ENCODE results near the gene FADS1. TPM values are rescaled to one million over a fixed set of nuclear protein-coding genes. Genes with fewer than 3 reads are reported as not detected.

The FADS1 gene
- polyA plus RNA-seq, 1 donor (not counting 4 experiments of a cell fraction or from before 2014, with no cell fraction given): 34.0 TPM

DNA sequence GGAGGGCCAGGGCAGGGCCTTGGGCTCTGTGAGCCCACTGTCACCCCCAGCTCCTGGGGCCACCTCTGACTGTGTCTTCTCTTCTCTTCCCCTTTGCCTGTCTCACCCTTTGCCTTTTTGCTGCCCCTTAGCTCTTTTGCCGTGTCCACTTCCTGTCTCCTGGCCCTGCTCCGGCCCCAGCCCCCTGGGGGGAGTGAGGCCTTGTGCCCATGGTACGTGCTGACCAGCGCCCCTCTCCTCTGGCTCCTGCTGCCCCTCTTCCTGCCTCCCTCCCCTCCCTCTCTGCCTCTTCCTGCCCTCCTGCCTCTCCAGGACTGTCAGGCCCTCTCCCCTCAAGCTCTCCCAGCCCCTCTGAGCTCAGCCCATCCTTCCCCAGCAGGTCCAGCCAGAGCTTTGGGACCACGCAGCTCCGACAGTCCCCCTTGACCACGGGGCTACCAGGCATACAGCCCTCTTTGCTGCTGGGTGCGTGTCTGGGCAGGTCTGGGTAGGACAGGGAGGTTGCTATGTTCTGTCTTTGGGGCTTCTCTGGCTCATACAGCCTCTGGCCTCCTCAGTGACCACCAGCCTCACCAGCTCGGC lies 36.1 kb downstream of the FADS1 start:
- no peak overlapping the region for H3K4me3 ChIP-seq (ENCODE audit: control insufficient read depth in 2 of 3, extremely low read depth in 1 of 3, insufficient read depth in 2 of 3, low read depth in 1 of 3, low read length in 3 of 3)
- no peak for TF ChIP-seq EZH2 (IDR thresholded peaks at IDR 0.05; ENCODE audit: low read length)
- TF ChIP-seq, protein P1, sequence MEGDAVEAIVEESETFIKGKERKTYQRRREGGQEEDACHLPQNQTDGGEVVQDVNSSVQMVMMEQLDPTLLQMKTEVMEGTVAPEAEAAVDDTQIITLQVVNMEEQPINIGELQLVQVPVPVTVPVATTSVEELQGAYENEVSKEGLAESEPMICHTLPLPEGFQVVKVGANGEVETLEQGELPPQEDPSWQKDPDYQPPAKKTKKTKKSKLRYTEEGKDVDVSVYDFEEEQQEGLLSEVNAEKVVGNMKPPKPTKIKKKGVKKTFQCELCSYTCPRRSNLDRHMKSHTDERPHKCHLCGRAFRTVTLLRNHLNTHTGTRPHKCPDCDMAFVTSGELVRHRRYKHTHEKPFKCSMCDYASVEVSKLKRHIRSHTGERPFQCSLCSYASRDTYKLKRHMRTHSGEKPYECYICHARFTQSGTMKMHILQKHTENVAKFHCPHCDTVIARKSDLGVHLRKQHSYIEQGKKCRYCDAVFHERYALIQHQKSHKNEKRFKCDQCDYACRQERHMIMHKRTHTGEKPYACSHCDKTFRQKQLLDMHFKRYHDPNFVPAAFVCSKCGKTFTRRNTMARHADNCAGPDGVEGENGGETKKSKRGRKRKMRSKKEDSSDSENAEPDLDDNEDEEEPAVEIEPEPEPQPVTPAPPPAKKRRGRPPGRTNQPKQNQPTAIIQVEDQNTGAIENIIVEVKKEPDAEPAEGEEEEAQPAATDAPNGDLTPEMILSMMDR (optimal IDR thresholded peaks at IDR 0.05 in 1 of 3, IDR thresholded peaks at IDR 0.05 in 1 of 3, conservative IDR thresholded peaks at IDR 0.05 in 1 of 3; ENCODE audit: extremely low read depth in 1 of 3, insufficient read depth in 2 of 3, low read length in 3 of 3): no peak
- peaks cover 0 to 8% of the 10 kb centered on the region in 2 experiments for H3K36me3 ChIP-seq (ENCODE audit: control insufficient read depth in 2 of 2, extremely low read depth in 1 of 2, insufficient read depth in 2 of 2, low read length in 2 of 2)
- H3K27ac ChIP-seq (ENCODE audit: control insufficient read depth, insufficient read depth, low read length): no peak overlapping the region
- peaks cover 11% of the 10 kb centered on the region for H3K4me1 ChIP-seq (ENCODE audit: control insufficient read depth, extremely low read depth, insufficient read depth, low read length)
- dilution Hi-C loops (cut with MboI; ENCODE audit: extremely low pct_ligation_motif_present, low sequenced_read_pairs): no loop called here
- no peaks in the 10 kb centered on the region for H4K20me1 ChIP-seq (ENCODE audit: control insufficient read depth, extremely low read depth, insufficient read depth, low read length)
- H3K4me2 ChIP-seq (ENCODE audit: control insufficient read depth, extremely low read depth, insufficient read depth, low read depth, low read length): peak overlapping the region; percentile 8
- DNase-seq (ENCODE audit: low read depth, low spot score) (no peak), FAIRE-seq (no peak)
- H3K9ac ChIP-seq (ENCODE audit: control insufficient read depth, extremely low read depth, insufficient read depth, low read length): no peak overlapping the region
- H2AFZ ChIP-seq (ENCODE audit: control insufficient read depth, low read length): no peak overlapping the region
- H3K9me1 ChIP-seq (ENCODE audit: control insufficient read depth, extremely low read depth, insufficient read depth, low read length): no peaks in the 10 kb centered on the region
- H3K9me3 ChIP-seq (ENCODE audit: control insufficient read depth, low read depth, low read length): no peaks in the 10 kb centered on the region
- H3K79me2 ChIP-seq (ENCODE audit: control insufficient read depth, insufficient read depth, low read length): no peaks in the 10 kb centered on the region
- H3K27me3 ChIP-seq (ENCODE audit: control insufficient read depth, extremely low read depth, insufficient read depth, low read length): peaks cover 11% of the 10 kb centered on the region

DNA sequence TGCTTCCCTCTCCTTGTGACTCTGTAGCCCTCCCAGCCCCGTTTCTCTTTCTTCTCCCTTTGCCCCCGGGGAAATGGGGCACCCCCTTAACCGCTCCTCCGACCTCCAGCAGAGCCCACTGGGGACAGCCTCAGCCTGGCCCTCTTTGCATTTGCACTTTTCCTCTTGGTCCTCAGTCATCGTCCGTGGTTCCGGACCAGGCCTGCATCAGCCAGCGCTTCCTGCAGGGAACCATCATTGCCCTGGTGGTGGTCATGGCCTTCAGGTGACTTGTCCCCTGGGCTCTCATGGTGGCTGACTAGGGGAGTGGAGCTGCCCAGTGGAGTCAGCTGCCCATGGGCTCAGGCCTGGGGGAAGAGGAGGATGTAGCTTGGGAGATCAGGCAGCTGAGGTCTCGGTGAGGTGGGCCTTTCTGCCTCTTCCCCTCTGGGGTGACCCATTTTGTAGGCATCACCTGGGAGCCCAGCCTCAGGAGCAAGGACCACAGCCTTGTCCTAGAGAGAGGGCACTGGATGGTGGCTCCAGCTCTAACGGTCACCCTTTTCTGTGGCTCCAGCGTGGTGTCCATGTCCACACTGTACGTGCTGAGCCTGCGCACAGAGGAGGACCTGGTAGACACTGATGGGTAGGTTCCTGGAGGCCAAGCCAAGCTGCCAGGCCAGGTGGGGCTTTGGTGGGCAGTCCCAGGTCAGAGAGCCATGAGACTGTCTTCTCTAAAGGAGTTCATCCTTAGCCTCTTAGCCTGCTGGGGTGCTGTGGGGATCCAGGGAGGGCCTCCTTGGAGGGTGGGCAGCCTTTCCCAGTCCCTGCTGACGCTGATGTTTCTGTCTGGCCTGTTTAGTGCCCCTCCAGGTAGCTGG lies 36.9 kb downstream of the FADS1 start:
- Histone ChIP-seq H3K36me3 (ENCODE audit: control insufficient read depth in 2 of 2, extremely low read depth in 1 of 2, insufficient read depth in 2 of 2, low read length in 2 of 2) (peaks cover 0 to 1% of the 10 kb centered on the region in 2 experiments), H3K27ac (ENCODE audit: control insufficient read depth, insufficient read depth, low read length) (no peak overlapping the region), H3K4me2 (ENCODE audit: control insufficient read depth, extremely low read depth, insufficient read depth, low read depth, low read length) (no peak overlapping the region), H3K9me3 (ENCODE audit: control insufficient read depth, low read depth, low read length) (no peaks in the 10 kb centered on the region), H3K79me2 (ENCODE audit: control insufficient read depth, insufficient read depth, low read length) (no peaks in the 10 kb centered on the region), H3K9ac (ENCODE audit: control insufficient read depth, extremely low read depth, insufficient read depth, low read length) (no peak overlapping the region), H2AFZ (ENCODE audit: control insufficient read depth, low read length) (no peak overlapping the region), H3K9me1 (ENCODE audit: control insufficient read depth, extremely low read depth, insufficient read depth, low read length) (no peaks in the 10 kb centered on the region), H3K4me1 (ENCODE audit: control insufficient read depth, extremely low read depth, insufficient read depth, low read length) (peaks cover 11% of the 10 kb centered on the region), H3K4me3 (ENCODE audit: control insufficient read depth in 2 of 3, extremely low read depth in 1 of 3, insufficient read depth in 2 of 3, low read depth in 1 of 3, low read length in 3 of 3) (no peak overlapping the region), H4K20me1 (ENCODE audit: control insufficient read depth, extremely low read depth, insufficient read depth, low read length) (no peaks in the 10 kb centered on the region), H3K27me3 (ENCODE audit: control insufficient read depth, extremely low read depth, insufficient read depth, low read length) (peaks cover 11% of the 10 kb centered on the region)
- DNase-seq (ENCODE audit: low read depth, low spot score) (no peak), FAIRE-seq (no peak)
- TF ChIP-seq EZH2 (IDR thresholded peaks at IDR 0.05; ENCODE audit: low read length): no peak
- TF ChIP-seq, protein P1 (optimal IDR thresholded peaks at IDR 0.05 in 1 of 3, IDR thresholded peaks at IDR 0.05 in 1 of 3, conservative IDR thresholded peaks at IDR 0.05 in 1 of 3; ENCODE audit: extremely low read depth in 1 of 3, insufficient read depth in 2 of 3, low read length in 3 of 3): no peak
- dilution Hi-C loops (cut with MboI; ENCODE audit: extremely low pct_ligation_motif_present, low sequenced_read_pairs): no loop called here

Data from keratinocyte (primary cell).